Bronchial epithelial cell (primary cell): ENCODE results near the gene ANKRD33B. TPM values are rescaled to one million over a fixed set of nuclear protein-coding genes. Genes with fewer than 3 reads are reported as not detected.
"Not testable (repeated sequence)": the region's sequence is repeated elsewhere in the genome, so short reads cannot be mapped to it uniquely, and the experiment has no call there.

Experiments
- DNase-seq: peaks from one replicate; pipeline ENCODE4 v3.0.0-alpha.2; 2010; ENCODE audit warnings: low read depth
- FAIRE-seq: peaks from 2 replicates; lab custom pipeline; 2011; peaks lifted over from hg19 to GRCh38; lab: Jason Lieb, UNC
- H3K27me3 ChIP-seq: 2 replicates; pipeline ENCODE4 v1.5.1; 2011; ENCODE audit warnings: low read length; ENCODE audit not compliant: control insufficient read depth, insufficient read depth
- H3K36me3 ChIP-seq: 2 replicates; pipeline ENCODE4 v1.5.1; 2011; ENCODE audit warnings: low read length; ENCODE audit not compliant: control insufficient read depth, insufficient read depth
- H3K4me3 ChIP-seq: 2 replicates; pipeline ENCODE4 v1.5.1; 2011; ENCODE audit warnings: mild to moderate bottlenecking, low read depth, low read length, control low read depth
- total RNA-seq: library from RNA; depleted of rRNA; stranded (reverse); fragments of >200 nt; gene quantifications from 2 replicates; pipeline ENCODE4 v1.2.1, GENCODE V29; 2014
- TF ChIP-seq, protein P1 (sequence below): IDR thresholded peaks from 2 replicates; pipeline ENCODE4 v1.5.1; 2011; ENCODE audit warnings: mild to moderate bottlenecking, moderate library complexity, low read length, control low read depth, inconsistent platforms; ENCODE audit not compliant: insufficient read depth, severe bottlenecking

ANKRD33B gene
- total RNA-seq, 1 donor from 2014 or later, result under 0.01 TPM

DNA sequence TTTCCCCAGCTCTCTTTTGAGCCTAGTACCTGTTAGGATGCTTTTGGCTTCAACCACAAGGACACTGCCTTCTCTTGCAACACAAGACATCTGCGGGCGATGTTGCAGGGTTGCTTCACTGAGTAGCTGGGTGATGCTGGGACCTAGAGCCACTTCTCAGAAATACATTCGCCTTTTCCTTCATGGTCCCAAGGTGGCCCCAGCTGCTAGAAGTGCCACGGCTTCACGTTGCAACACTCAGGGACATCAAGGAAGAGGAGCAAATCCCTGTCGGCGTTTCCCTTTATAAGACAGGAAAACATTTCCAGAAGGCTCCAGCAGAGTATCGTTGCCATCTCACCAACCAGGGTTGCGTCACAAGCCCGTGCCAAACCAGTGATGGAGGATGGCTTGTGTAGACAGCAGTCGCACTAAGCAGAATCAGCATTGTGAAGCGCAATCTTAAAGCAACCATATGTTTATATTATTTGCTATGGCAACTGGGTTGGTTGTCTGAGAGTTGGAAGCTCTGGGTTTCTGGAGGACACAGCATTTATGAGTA, 62.7 kb downstream of the ANKRD33B start:
- TF ChIP-seq, protein P1, sequence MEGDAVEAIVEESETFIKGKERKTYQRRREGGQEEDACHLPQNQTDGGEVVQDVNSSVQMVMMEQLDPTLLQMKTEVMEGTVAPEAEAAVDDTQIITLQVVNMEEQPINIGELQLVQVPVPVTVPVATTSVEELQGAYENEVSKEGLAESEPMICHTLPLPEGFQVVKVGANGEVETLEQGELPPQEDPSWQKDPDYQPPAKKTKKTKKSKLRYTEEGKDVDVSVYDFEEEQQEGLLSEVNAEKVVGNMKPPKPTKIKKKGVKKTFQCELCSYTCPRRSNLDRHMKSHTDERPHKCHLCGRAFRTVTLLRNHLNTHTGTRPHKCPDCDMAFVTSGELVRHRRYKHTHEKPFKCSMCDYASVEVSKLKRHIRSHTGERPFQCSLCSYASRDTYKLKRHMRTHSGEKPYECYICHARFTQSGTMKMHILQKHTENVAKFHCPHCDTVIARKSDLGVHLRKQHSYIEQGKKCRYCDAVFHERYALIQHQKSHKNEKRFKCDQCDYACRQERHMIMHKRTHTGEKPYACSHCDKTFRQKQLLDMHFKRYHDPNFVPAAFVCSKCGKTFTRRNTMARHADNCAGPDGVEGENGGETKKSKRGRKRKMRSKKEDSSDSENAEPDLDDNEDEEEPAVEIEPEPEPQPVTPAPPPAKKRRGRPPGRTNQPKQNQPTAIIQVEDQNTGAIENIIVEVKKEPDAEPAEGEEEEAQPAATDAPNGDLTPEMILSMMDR, result no peak
- no peaks in the 10 kb centered on the region for H3K27me3 ChIP-seq
- FAIRE-seq (no peak), DNase-seq (no peak)
- no peaks in the 10 kb centered on the region for H3K36me3 ChIP-seq
- no peak overlapping the region for H3K4me3 ChIP-seq

DNA sequence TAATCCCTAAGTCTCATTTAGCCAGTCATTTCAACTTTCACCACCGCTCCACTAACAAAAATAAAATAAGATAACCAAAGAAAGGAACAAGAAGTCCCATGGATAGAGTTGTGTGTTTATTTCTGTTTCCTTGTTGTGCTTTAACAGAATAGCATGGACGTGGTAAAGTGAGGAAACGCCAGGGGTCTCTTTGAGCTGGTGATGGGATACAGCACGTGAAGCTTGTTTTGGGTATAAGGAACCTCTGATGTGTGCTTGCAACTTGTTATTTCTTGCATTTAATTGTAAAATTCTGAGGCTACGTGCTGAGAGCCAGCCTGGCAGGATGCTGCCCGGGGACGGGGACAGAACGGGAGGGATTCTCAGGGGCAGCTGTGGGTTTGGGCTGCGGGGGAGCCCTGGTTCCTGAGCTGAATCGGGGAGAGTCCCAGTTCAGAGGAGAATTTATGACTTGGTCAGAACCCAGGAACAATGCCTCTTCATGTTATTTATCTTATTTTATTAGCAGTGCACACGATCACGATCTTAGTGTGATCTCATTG, 63.4 kb downstream of the ANKRD33B start:
- no peak for DNase-seq
- TF ChIP-seq, protein P1, result no peak
- no peaks in the 10 kb centered on the region for H3K27me3 ChIP-seq
- FAIRE-seq, result no peak
- H3K4me3 ChIP-seq, result no peak overlapping the region
- no peaks in the 10 kb centered on the region for H3K36me3 ChIP-seq

DNA sequence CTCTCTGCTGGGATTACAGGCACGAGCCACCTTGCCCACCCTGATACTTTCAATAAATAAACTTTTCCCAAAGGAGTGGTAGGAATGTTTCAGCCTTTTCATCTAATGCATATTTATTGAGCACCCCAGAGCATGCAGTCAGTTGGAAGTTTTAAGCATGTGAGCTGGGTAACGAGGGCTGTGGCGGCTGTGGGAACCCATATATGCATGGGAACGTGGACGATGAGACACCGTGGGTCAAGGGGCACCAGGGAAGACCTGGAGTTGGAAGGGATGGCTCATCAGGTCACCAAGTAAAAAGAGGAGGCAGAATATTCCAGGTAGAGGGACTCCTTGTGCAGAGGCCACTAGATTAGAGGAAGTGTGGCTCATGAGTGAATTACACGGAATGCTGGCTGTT, 64.7 kb downstream of the ANKRD33B start:
- DNase-seq (no peak), FAIRE-seq (no peak)
- Histone ChIP-seq H3K27me3 (no peaks in the 10 kb centered on the region), H3K4me3 (no peak overlapping the region), H3K36me3 (no peaks in the 10 kb centered on the region)
- TF ChIP-seq, protein P1, result no peak

DNA sequence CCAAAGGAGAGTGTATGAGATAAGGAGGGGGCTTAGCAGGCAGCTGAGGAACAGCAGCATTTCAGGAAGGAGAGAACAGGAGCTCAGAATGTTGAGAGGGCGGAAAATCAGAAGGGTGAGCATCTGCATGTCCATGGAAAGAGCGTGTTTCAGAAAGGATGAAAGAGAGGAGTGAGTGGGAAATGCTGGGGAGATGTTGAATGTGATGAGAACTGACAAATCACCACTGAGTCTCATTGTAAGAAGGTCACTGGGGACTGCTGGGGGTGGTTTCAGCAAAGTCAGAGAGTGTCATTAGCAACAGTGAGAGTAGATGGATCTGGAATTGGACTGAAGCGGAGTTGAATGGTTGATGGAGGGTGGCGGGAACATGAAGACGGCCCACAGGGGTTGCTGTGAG, 65.8 kb downstream of the ANKRD33B start:
- TF ChIP-seq, protein P1, result no peak
- Histone ChIP-seq H3K36me3 (no peaks in the 10 kb centered on the region), H3K27me3 (no peaks in the 10 kb centered on the region), H3K4me3 (no peak overlapping the region)
- no peak for FAIRE-seq
- no peak for DNase-seq

DNA sequence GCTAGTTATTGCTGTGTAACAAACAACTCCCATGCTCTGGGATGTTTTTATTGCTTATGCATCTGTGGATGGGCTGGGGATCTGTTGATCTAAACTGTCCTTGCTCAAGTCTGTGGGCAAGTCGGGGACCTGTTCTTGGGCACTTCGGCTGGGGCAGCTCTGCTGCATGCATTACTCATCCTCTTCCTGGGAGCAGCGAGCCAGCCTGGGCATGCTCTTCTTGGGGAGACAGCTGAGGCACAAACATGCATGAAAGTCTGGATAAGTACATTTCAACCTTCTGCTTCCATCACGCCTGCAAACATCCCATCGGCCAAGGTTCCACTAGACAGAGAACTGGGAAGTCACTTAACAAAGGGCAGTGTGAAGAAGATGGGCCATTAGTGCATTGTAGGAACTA, 66.3 kb downstream of the ANKRD33B start:
- H3K27me3 ChIP-seq, result no peaks in the 10 kb centered on the region
- DNase-seq (peak; percentile 90), FAIRE-seq (no peak)
- H3K36me3 ChIP-seq, result no peaks in the 10 kb centered on the region
- TF ChIP-seq, protein P1, result no peak
- H3K4me3 ChIP-seq, result no peak overlapping the region

DNA sequence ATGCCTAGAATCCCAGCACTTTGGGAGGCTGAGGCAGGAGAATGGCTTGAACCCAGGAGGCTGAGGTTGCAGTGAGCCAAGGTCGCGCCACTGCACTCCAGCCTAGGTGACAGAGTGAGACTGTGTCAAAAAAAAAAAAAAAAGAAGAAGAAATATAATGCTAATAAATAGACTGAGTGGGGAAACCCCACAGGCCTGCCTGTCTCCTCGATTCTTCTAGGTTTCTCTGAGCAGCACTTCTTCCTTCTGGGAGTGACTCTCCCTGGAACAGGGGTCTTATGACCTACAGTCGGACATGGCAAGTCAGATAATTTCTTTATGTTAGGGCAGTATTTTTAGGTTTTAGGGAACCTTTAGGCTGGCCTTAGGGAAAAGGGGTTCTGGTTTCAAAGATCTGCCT, 66.9 kb downstream of the ANKRD33B start:
- H3K4me3 ChIP-seq, H3K27me3 ChIP-seq, DNase-seq, FAIRE-seq, H3K36me3 ChIP-seq: not testable (repeated sequence)
